Omental fat pad (tissue), 4 donors: ENCODE measurements around the gene ZNF350. TPM values are rescaled to one million over a fixed set of nuclear protein-coding genes. Genes with fewer than 3 reads are reported as not detected.
"Not testable (repeated sequence)": the region's sequence is repeated elsewhere in the genome, so short reads cannot be mapped to it uniquely, and the experiment has no call there.

Source experiments
- ATAC-seq: fragments of 150-250 bp; one replicate; pipeline ENCODE4 v1.9.1; 2016; ENCODE audit warnings: mild to moderate bottlenecking, moderate library complexity; ENCODE audit not compliant: low FRiP score
- DNase-seq: peaks from one replicate; pipeline ENCODE4 v3.0.0-alpha.2; 2019; ENCODE audit warnings: low spot score
- total RNA-seq, 4 donors: library from RNA; depleted of rRNA; stranded (reverse); fragments of >200 nt; gene quantifications; one replicate each; pipeline ENCODE4 v1.1.0, GENCODE V29; 2016
- TF ChIP-seq, protein P1 (sequence below), 3 donors: fragments of 450-650 bp; IDR thresholded peaks; one replicate each; pipeline ENCODE4 v1.5.1; 2016 to 2017; ENCODE audit warnings: antibody characterized with exemption in 3 of 3, mild to moderate bottlenecking in 3 of 3, moderate library complexity in 2 of 3

ZNF350 gene
- total RNA-seq, 4 donors from 2014 or later: 8.3 to 15.4 (median 8.7) TPM

DNA sequence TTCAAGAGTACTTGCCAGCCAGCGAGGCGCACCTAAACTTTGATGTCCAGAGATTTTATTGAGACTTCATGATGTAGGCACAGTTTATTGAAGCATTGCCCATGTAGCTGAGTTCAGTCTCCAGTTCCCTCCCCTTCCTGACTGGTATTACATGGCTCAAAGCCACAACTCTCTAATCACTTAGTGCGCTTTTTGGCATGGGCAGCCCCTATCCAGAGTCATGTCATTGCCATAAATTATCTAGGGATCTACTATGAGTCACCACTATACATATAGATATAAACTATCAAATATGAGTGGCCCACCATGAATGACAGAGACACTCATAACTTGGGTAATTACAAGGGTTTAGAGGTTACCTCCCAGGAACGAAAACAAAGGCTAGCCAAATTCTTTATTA is 33.9 kb upstream of the ZNF350 start:
- ATAC-seq (no peak), DNase-seq (no peak)
- TF ChIP-seq, protein P1, sequence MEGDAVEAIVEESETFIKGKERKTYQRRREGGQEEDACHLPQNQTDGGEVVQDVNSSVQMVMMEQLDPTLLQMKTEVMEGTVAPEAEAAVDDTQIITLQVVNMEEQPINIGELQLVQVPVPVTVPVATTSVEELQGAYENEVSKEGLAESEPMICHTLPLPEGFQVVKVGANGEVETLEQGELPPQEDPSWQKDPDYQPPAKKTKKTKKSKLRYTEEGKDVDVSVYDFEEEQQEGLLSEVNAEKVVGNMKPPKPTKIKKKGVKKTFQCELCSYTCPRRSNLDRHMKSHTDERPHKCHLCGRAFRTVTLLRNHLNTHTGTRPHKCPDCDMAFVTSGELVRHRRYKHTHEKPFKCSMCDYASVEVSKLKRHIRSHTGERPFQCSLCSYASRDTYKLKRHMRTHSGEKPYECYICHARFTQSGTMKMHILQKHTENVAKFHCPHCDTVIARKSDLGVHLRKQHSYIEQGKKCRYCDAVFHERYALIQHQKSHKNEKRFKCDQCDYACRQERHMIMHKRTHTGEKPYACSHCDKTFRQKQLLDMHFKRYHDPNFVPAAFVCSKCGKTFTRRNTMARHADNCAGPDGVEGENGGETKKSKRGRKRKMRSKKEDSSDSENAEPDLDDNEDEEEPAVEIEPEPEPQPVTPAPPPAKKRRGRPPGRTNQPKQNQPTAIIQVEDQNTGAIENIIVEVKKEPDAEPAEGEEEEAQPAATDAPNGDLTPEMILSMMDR (IDR thresholded peaks at IDR 0.05): no peak

DNA sequence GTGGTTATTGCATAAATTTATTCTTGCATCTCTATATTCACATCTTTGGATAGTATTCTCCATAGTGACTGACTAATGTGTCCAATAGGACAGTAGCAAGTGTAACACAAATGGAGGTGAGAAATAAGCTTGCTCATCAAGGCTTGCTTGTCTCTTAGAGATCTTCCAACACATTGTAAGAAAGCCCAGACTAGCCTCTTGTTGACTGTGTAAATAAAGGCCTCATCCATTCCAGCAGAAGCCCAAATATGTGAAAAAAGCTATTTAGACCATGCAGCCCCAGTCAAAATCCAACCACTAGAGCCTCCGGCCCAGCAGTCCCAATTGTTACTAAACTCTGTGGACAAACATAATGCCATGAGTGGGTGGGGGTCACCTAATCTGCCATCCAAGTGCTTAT is 24.0 kb upstream of the ZNF350 start:
- TF ChIP-seq, protein P1 (IDR thresholded peaks at IDR 0.05): no peak

DNA sequence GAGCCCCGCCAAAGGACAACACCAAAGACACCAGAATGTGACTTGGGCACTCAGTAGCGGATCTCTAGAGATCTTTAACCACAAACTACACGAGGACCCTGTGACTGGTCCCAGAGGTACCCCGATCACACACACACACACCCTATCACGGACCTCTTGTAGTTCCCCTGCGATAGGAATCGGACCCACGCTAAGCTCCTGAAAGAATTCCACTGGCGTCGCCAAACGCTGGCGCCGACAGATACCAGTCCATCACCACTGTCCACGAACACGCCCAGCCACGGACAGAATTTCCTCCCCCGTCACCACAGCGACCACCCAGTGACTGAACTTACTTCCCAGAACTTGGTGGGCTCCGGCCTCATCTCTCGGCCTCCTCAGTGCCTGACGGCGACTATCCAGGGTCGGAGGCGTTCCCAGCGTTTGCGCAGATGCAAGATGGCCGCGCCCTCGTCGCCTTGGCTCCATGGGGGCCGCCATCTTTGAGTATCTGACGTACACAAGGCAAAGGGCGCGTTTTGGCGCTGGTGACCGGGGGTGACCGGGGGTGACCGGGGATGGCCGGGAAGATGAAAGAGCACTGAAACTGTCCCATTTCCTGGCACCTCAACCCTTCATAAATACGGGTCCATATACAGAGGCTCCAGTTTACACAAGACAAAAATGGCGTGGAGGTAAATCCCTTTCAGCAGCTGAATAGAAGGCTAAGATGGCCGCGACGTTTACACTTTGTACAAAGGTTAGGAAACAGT is 21.3 kb upstream of the ZNF350 start, which contains the start of gene ZNF615:
Gene ZNF615, minus strand, starts transcription at position 406 of the 752 bp plus-strand sequence. CDS start 4,500 bp downstream, outside the sequence.
- ATAC-seq: peak; percentile 96
- peak; percentile 74 for DNase-seq
- TF ChIP-seq, protein P1 (IDR thresholded peaks at IDR 0.05): no peak

More for the DNA sequence above, 24.0 kb upstream of the ZNF350 start:
- DNase-seq (no peak), ATAC-seq (no peak)

DNA sequence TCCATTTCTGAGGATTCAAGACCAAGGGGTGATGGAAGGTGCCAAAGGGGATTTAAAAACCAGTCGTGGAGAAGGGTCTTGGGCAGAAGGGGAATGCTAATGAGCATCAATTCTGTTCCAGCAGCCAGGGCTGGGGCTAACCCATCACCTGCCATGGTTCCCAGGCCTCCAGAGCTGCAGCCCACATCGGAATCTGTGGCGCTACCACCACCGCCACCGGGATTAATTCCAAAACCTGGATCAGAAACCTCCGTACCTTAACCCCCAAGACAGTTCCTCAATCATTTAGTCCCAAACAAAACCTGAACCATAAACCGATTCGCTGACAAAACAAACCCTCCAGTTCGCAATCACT is 20.8 kb upstream of the ZNF350 start:
- no peak for DNase-seq
- TF ChIP-seq, protein P1 (IDR thresholded peaks at IDR 0.05): no peak

DNA sequence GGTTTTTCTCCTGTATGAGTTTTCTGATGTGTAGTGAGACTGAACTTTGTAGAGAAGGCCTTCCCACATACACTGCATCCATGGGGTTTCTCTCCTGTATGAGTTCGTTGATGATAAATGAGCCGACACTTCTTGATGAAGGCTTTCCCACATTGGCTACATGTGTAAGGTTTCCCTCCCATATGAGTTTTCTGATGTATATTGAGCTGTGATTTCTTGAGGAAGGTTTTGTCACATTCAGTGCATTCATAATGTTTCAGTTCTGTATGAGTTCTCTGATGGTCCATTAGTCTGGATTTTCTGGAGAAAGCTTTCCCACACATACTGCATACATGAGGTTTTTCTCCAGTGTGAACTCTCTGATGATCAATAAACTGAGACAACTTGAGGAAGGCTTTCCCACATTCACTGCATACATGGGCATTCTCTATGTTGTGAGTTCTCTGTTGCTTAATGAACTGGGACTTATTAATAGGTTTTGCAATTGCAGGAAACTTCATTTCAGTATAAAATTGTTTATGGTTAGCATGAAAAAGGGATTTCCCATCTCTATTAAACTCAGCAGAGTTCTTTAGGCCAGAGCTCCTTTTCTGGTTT is 7.5 kb upstream of the ZNF350 start:
- DNase-seq (no peak), ATAC-seq (no peak)
- TF ChIP-seq, protein P1 (IDR thresholded peaks at IDR 0.05): no peak

More for the DNA sequence above, 20.8 kb upstream of the ZNF350 start:
- ATAC-seq: no peak

DNA sequence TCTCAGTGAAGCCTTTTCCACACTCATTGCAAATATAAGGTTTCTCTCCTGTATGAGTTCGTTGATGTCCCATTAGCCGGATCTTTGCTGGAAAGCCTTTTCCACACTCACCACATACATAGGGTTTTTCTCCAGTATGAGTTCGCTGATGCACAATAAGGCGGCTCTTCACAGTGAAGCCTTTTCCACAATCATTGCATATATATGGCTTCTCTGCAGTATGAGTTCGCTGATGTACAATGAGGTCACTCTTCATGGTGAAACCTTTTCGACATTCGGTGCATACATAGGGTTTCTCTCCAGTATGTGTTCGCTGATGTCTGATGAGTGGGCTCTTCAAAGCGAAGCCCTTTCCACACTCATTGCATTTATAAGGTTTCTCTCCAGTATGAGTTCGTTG is 6.8 kb upstream of the ZNF350 start:
- TF ChIP-seq, protein P1 (IDR thresholded peaks at IDR 0.05): no peak
- ATAC-seq (no peak), DNase-seq (no peak)

DNA sequence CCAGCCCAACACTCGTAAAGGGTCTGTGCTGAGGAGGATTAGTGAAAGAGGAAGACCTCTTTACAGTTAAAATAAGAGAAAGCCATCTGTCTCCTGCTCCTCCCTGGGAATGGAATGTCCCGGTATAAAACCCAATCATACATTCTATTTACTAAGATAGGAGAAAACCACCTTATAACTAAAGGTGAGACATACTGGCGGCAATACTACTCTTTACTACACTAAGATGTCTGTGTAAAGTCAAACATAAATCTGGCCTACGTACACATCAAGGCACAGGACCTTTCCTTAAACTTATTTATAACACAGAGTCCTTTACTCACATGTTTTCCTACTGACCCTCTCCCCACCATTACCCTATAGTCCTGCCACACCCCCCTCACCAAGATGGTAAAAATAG is 3.3 kb downstream of the ZNF350 start:
- no peak for DNase-seq
- no peak for ATAC-seq
- TF ChIP-seq, protein P1 (IDR thresholded peaks at IDR 0.05): no peak

DNA sequence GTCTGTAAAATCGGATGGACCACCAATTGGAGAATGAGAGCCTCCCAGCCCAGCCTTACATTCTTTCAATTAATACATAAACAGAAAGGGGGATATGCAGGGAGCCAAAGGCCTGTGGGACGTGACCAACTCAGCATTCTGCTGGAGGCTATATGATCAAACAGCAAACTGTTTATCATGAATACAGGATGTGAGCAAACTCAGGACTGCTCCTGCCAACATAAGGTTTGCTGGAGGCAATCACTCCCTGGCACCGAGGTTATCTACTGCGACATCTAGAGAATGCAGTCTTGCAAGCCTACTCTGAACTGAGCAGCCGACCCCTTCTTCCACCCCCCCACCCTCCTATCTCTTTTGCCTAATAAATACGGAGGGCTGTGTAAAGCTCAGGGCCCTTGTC is 5.7 kb downstream of the ZNF350 start:
- not testable (repeated sequence) for DNase-seq, ATAC-seq
